HG02973 (cell line): ENCODE measurements around the gene PDE4D.
"Not testable (repeated sequence)": the region's sequence is repeated elsewhere in the genome, so short reads cannot be mapped to it uniquely, and the experiment has no call there.

Source experiments
- ATAC-seq: cut with Tn5 transposase; IDR thresholded peaks from one replicate; pipeline ENCODE4 v1.9.1; 2021; ENCODE audit warnings: moderate library complexity; ENCODE audit not compliant: unreplicated experiment

PDE4D gene

DNA sequence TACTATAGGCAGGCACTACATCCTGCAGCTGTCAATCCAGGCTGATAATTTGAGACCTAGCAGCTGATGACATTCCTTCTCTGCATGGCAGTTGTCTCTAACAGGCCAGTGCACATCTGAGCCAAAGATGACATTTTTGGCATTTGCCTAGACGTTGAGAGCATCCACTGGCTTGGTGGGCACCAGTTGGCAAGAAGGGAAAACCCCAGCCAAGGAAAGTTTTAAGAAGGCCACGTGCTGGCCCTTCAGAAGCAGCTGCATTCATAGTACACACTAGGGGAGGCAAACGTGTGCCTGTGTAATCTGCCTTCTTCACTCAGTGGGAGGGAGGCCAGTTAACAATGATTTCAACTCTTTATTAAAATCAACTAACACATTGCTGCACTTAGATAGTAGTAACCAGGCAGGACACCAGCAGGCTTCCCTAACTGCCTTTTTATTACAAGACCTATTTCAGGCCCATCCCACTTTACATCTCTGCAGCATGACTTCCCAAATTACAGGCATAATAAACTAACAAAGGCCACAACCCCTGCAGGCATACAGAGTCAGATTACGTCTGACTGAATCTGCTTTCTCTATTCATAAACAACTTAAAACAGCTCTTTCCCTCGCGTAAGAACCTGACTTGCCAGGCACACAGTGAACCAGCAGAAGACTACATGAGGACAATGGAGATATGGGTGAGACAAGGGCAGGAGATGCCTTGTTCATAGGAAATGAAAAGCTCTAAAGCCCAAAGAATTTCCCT, 576.3 kb downstream of the PDE4D start:
- ATAC-seq: no peak

DNA sequence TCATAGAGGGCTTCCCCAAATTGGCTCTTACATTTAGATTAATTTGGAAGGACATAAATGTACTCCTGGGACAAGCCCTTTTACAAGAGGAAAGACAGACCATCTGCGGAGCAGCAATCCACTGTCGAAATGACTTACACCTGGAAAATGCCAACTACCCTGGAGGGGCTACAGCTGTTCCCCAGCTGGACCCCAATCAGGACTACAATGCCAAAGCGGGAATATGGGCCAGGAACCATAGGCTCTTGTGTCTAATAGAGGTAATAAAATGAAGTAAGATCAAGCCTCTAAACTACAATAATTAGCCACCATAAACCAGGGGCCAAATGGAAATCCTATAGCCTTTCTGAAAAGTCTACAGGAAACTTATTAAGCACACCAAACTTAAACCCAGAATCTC, 581.3 kb downstream of the PDE4D start:
- ATAC-seq: no peak

DNA sequence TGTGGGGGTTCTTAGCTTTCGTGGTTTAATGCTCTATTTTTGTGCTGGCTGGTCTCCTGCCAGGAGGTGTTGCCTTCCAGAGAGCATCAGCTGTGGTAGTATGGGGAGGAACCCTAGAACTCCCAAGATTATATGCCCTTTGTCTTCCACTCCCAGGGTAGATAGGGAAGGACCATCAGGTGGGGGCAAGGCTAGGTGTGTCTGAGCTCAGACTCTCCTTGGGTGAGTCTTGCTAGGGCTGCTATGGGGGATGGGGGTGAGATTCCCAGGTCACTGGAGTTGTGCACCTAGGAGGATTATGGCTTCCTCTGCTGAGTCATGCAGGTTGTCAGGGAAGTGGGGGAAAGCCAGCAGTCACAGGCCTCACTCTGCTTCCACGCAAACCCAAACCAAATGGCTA, 584.8 kb downstream of the PDE4D start:
- not testable (repeated sequence) for ATAC-seq

DNA sequence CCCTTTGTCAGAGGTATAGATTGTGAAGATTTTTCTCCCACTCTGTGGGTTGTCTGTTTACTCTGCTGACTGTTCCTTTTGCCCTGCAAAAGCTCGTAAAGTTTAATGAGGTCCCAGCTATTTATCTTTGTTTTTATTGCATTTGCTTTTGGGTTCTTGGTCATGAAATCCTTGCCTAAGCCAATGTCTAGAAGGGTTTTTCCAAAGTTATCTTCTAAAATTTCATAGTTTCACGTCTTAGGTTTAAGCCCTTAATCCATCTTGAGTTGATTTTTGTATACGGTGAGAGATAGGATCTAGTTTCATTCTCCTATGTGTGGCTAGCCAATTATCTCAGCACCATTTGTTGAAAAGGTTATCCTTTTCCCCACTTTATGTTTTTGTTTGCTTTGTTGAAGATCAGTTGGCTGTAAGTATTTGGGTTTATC, 590.2 kb downstream of the PDE4D start:
- not testable (repeated sequence) for ATAC-seq

DNA sequence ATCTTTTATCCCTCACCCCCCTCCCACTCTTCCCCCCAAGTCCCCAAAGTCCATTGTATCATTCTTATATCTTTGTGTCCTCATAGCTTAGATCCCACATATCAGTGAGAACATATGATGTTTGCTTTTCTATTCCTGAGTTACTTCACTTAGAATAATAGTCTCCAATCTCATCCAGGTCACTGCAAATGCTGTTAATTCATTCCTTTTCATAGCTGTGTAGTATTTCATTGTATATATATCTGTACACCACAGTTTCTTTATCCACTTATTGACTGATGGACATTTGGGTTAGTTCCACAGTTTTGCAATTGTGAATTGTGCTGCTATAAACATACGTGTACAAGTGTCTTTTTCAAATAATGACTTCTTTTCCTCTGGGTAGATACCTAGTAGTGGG, 591.0 kb downstream of the PDE4D start:
- not testable (repeated sequence) for ATAC-seq

DNA sequence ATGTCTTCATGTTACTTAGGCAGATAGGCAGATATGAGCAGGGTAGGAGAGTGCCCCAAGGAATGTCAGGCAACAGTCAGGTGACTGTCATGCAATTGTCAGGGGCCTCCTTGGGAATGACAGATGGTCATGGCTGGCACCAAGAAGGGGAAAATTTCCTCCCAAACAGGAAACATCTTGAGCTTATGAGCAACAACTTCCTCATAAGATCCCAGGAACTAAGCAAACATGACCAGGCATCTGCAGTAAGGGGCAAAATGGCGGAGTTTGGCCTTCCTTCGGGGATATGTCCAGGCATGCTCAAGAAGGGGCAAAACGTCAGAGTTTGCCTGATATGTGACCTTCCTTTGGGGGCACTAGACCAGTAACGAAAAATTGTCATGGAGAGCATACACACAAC, 591.8 kb downstream of the PDE4D start:
- no peak for ATAC-seq

DNA sequence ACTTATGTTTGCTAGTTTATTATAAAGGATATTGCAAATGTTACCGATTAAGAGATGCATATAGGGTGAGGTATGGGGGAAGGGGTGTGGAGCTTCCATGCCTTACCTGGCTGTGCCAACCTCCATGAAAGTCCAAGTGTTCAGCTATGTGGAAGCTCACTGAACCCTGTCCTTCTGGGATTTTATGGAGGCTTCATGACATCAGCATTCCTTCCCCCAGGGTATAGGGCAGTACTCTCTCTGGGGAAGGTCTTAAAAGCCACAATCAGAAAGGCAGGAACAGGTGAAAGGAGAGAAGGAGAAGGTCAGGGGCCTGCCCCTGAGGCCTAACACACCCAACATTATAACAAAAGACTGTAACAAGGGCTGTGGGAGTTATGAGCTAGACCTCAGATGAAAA, 592.6 kb downstream of the PDE4D start:
- ATAC-seq: no peak

DNA sequence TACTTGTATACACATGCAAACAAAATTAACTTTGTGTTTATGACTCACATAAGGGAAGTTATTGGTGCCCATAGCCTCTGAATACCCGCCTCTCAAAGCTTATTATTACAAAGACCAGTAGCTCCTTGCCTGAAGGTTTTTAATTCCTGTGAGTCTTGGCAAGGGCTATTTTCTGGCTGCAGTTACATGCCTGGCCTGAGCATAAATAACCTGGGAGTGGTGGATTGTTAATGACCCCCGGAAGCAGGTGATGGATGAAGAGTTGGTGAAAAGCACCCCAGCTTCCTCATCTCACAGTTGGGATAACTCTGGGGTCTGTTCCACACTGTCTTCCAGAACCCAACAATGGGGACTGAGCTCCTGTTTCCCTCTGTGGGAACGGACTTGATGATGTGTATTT, 594.5 kb downstream of the PDE4D start:
- no peak for ATAC-seq

DNA sequence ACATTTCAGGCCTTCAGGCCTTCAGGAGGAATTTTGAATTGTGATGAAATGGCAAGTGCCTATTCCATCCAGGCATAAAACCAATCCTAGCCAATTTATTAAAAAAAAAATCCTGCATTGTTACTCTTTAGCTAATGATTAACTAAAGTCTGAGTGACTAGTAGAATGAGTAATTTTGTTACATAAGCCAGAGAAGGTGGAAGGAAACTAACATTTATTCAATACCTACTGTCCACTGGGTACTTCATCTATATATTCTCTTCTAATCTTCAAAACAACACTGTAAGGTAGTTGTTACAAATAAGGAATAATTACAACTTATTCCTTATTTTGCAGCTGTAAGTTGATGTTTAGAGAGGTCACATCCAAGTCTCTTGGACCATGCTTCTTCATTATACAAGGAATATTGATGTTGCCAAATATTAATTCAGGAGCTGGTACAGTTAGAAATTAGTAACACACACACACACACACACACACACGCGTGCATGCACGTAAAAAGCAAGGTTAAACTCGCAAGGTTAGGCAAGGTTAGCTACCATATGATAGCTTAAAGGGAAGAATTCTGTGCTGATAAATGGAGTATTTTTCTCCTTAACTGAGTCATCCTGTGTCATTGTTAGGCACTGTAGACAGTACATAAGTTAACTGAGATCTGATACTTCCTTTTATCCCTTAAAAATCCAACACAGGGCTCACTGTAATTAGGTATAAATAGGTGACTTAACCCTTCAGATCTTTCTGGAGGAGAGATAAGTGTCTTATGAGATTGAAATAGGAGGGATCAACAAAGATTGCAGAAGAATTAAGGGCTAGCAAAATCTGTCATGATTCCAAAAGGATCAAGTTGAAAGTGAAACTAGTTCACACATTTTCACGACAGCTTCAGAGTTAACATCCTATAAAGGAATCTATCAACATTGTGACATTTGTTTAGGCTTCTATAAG, 596.9 kb downstream of the PDE4D start:
- ATAC-seq: no peak

DNA sequence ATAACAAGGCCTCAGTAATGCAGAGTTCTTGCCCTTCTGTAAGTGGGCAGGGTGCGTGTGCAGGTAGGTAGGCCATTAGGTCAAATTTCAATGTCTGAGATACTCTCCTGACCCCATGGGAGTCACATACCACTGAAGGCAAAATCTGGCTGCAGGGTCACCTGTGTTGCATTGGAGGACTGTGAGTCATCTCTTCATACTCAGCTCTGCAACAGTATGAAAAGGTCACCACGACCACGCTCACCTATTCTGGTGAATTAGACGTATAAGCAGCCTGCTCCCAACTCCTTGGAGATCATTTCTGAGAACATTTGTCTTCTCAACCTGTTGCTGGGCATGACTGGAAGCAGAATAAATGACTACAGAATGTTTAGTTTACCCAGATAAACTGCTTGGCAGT, 599.8 kb downstream of the PDE4D start:
- ATAC-seq: no peak

DNA sequence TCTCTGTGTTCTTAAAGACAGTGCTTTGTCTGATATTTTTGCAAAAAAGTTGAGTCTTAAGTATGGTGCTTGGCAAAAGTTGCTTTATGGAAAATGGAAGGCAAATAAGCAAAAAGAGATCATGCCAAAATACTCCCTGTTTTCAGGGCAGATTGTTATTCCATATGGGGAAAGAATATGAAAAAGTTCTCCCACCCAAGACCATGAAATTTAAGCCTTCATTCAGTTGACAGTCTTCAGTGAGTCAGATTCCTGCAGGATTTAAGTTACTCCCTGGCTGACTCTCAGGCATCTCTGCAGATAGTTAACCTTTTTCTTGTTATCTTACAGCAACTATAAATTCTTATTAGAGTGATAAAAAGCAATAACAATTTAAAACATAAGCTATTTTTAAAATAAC, 601.6 kb downstream of the PDE4D start:
- ATAC-seq: no peak

DNA sequence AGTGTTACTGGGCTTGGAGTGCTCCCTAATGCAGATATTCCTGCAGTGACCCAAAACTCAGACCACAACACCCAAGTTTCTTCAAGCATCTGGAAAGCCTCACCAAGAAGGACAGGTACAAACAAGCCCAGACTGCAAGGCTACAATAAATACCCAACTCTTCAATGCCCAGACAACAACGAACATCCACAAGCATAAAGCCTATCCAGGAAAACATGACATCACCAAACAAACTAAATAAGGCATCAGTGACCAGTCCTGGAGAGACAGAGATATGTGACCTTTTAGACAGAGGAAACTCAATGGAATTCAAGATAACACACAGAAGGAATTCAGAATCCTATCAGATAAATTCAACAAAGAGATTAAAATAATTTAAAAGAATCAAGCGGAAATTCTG, 605.6 kb downstream of the PDE4D start:
- no peak for ATAC-seq

DNA sequence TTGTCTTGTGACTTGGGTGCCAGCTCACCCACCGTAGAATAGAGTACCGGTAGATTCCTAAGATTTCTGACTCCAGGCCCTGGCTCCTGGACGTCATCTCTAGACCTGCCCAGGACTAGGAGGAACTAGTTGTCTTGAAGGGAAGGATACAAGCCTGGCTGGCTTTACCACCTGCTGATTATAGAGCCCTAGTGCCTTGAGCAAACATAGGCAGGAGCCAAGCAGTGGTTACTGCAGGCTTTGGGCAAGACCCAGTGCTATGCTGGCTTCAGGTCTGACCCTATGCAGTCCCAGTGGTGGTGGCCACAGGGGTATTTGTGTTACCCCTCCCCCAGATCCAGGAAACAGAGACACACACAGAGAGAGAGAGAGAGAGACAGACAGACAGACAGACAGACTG, 606.2 kb downstream of the PDE4D start:
- no peak for ATAC-seq

DNA sequence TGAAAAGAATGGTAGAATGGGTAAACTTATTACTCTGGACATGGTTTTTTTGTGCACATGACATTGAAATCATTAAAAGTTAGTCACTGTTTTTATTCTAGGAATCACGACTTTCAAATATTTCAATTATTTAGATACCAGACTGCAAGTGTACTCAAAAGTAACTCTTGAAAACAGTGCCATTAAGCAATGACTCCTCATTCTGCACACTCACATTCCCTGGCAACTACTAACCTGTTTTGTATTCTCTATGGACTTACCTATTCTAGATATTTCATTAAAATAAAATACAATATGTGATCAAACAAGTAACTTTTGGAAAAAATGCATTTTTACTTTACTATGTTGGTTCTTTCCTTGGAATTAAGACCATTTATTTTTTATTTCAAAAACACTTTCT, 607.0 kb downstream of the PDE4D start:
- no peak for ATAC-seq

DNA sequence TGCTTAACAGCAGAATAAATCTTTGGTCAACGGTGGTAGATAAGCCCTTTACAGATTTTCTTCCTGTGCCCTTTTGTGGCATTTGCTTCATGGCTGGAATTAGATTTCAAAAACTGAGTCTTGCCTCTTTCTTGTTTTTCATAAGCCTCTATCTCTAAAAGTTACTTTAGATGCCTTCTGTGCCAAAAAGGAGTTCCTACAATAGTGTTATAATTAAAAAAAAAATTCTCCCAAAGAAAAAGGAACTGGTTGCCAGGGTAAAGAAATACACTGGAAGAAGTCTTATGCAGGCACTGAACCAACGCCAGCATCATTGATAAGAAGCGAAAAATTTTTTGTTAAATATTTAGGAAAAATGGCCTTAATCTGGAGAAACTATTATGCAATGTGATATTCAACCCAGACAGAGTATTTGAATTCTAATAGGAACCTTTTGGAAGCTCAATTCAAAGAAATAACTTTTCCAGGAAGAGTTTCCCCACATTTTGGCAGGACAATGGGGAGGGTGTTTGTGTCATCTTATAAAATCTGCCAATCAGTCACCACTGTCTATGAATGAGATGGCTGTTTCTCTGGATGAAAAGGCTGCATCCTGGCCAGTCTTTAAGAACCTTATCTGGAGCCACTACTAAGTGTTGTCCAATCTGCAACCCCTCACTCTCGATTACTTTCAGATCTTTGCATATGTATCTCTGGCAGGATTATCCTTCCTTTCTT, 608.1 kb downstream of the PDE4D start:
- no peak for ATAC-seq

DNA sequence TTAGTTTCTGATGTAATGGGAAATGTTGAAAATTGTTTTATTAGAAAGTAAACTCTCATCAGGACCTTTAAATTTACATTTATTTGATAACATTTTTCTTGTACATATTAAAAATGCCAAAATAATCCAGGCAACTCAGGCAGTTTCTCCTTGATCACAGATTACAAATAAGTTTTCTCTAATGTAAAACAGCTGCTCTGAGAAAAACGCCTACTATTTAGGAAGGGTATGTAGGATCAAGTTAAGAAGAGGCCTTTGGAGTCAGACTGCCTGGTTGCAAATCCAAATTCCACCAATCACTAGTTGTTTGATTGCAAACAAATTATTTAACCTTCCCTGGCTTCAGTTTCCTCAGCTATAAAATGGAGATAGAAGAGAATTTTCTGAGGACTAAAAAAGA, 610.8 kb downstream of the PDE4D start:
- ATAC-seq: no peak

DNA sequence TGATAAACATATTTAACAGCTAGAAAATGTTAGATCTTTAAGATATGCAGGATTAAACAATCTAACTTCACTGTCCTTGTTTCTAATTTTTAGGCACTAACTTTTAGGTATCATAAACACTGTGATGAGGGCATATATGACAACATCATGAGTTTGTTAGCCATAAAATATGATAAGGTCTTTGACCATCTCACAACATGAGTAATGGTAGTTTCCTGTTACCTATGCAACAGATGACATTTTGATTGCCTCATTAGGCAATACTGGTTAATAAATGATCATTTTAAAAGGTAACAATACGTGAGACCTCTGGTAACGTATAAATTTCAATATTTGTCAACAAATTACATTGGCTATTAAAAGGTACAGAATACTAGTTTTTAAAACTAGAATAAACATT, 613.5 kb downstream of the PDE4D start:
- no peak for ATAC-seq

DNA sequence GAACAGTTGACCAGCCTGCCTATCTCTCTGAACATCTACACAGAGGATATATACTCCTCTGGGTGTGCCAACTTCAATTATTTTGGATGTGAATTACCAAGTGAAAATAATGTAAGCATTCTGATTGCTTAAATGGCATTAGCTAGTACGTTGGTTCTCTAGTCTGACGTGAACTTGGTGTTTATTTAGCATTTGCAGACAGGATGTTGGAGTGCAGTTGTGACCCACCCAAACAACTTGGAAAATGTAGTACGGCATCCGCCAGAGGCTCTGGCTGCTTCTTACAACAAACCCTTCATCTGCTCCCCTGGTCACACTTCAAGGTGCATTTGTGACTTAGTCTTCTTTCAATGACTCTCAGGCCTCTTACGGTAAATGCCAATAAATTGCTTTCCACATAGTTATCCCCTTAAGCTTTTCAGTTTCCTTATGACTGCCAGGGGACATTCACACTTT, 616.6 kb downstream of the PDE4D start:
- ATAC-seq: no peak

DNA sequence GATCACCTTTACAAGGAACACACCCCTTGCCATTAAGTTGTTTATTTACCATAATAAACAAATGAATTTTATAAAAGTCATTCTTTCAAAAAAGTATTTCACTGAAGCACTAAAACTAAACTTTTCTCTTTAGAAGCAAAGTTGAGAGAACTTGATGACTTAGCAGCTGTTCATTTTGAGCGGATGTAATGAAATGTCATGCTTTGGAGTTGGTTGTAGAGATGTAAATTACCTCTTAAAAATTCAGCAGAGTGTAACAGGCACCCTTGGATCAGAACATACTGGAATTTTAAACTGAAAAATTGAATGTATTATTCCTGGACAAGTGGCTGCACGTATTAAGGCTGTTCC, 617.2 kb downstream of the PDE4D start:
- no peak for ATAC-seq

DNA sequence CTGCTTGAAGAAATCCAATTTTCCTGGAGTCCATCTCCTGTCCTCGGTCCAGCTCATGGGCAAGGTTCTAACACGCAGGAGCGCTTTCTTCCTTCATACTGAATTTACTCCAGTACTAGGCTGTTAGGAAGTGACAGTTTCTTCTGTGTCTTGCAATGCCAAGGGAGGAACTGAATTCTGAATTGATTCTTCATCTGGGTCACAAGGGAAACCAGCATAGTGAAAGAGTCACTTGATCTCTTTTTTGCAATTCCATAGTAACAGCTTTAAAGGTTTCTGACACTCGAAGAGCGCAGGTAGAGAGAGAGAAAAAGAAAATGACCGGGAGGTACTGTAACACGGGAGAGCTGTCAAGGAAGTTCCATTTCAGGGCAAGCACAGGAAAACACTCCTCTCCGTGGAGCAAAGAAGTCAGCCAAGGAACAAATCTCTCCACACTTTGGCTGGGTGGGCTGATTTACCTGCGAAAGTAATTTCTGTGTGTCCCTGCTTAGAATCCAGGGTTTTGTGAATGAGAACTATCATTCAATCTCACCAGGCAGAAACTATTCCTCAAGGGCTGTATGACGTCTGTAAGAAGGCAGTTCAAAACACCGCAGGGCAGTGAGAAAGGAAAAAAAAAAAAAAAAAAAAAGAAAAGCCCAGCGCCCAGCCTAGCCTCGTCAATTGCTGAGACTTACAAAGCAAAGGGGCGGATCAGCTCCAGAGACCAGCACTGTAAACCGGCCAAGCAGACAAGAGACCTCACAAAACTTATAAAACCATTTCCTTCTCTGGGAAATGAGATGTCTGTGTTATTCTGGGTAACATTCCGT, 617.8 kb downstream of the PDE4D start:
- ATAC-seq: no peak

DNA sequence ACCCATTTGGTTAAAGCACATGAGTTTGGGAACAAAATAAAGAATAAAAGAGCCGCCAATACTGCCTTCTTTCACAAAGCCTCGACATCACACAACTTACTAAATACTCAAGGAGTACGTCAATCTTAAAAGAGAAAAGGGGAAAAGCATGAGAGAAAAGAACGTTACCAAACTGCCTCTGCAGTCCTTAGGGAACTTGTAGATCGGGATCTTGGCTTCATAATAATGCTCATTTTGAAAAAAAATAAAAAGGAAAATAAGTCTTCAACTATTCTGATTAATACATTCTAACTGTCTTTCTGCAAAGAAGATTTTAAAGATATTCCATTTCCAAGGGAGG, 618.4 kb downstream of the PDE4D start:
- ATAC-seq: no peak
